Panc1 (cell line): ENCODE measurements around the gene ASRGL1. TPM values are rescaled to one million over a fixed set of nuclear protein-coding genes. Genes with fewer than 3 reads are reported as not detected.

Experiments used
- ATAC-seq: fragments of 200-7000 bp; cut with Tn5 transposase; 2 replicates; pipeline ENCODE4 v1.9.1; 2020; ENCODE audit warnings: mild to moderate bottlenecking, moderate library complexity
- BruUV-seq: library from RNA; stranded (reverse); fragments of 400-500 nt; replicated peaks from 2 replicates; lab custom pipeline; 2021; lab: Mats Ljungman, UMichigan
- CTCF ChIA-PET: fragments of 300-600 bp; sonication (Branson Sonifier 250); formaldehyde crosslinking; loops from one replicate; lab custom pipeline; 2022; ENCODE audit warnings: antibody characterized with exemption; lab: Charles Lee
- POLR2A ChIA-PET: fragments of 300-600 bp; sonication (Branson Sonifier 250); formaldehyde crosslinking; loops from one replicate; lab custom pipeline; 2022; ENCODE audit warnings: antibody characterized with exemption; lab: Charles Lee
- DNase-seq: peaks from one replicate; pipeline ENCODE4 v3.0.0-alpha.2; 2010; ENCODE audit warnings: low read depth, low spot score
- H3K27ac ChIP-seq: 2 replicates; pipeline ENCODE4 v1.5.1; 2011; ENCODE audit warnings: mild to moderate bottlenecking, low read length, inconsistent platforms
- H3K27me3 ChIP-seq: fragments of 200-500 bp; sonication (Bioruptor generic); 2 replicates; pipeline ENCODE4 v1.6.0; 2014; ENCODE audit warnings: low read length, inconsistent platforms; ENCODE audit not compliant: control insufficient read depth, insufficient read depth
- H3K36me3 ChIP-seq: fragments of 200-500 bp; sonication (Bioruptor generic); 2 replicates; pipeline ENCODE4 v1.5.1; 2014; ENCODE audit warnings: inconsistent platforms, mild to moderate bottlenecking, low read length, moderate library complexity; ENCODE audit not compliant: control insufficient read depth, insufficient read depth
- H3K4me1 ChIP-seq: 2 replicates; pipeline ENCODE4 v1.5.1; 2011; ENCODE audit warnings: inconsistent platforms, mild to moderate bottlenecking, low read length, moderate library complexity; ENCODE audit not compliant: control insufficient read depth, insufficient read depth
- H3K4me3 ChIP-seq, 2 experiments: 2 replicates each; pipeline ENCODE4 v1.5.1; 2011 to 2012; ENCODE audit warnings: low read depth in 2 of 2, low read length in 2 of 2, mild to moderate bottlenecking in 2 of 2, inconsistent platforms in 1 of 2, moderate library complexity in 1 of 2
- H3K9me3 ChIP-seq: fragments of 200-500 bp; sonication (Bioruptor generic); 2 replicates; pipeline ENCODE4 v1.5.1; 2014; ENCODE audit warnings: low read depth, mild to moderate bottlenecking, inconsistent platforms, low read length, moderate library complexity; ENCODE audit not compliant: control insufficient read depth, insufficient read depth
- CTCF ChIP-seq: fragments of 450-650 bp; IDR thresholded peaks from 2 replicates; pipeline ENCODE4 v1.5.1; 2017; ENCODE audit warnings: mild to moderate bottlenecking
- POLR2AphosphoS5 ChIP-seq: IDR thresholded peaks from 2 replicates; pipeline ENCODE4 v1.6.1; 2012; ENCODE audit warnings: mild to moderate bottlenecking, low read depth, low read length, moderate library complexity
- REST ChIP-seq, 2 experiments: IDR thresholded peaks; 2 replicates each; pipeline ENCODE4 v1.6.1; 2011 to 2012; ENCODE audit warnings: low read depth in 2 of 2, control low read depth in 1 of 2, low read length in 1 of 2, mild to moderate bottlenecking in 1 of 2, moderate library complexity in 1 of 2; ENCODE audit not compliant: insufficient read depth in 1 of 2
- SIN3A ChIP-seq: IDR thresholded peaks from 2 replicates; pipeline ENCODE4 v1.6.1; 2012; ENCODE audit warnings: low read depth, mild to moderate bottlenecking, low read length, moderate library complexity, borderline replicate concordance; ENCODE audit not compliant: insufficient read depth
- TCF7L2 ChIP-seq: IDR thresholded peaks from 2 replicates; pipeline ENCODE4 v1.6.1; 2011; ENCODE audit warnings: mild to moderate bottlenecking, low read depth, low read length, inconsistent platforms
- in situ Hi-C: cut with HindIII; loops from 2 replicates; pipeline ENCODE4 v1.10.0; 2016; ENCODE audit warnings: low sequenced_read_pairs, low pct_unique_long_range_greater_than_20kb
- intact Hi-C: fragments of 100-400 bp; cut with micrococcal nuclease; formaldehyde crosslinking; loops from one replicate; pipeline ENCODE4 v1.10.0; 2022; ENCODE audit not compliant: unreplicated experiment
- total RNA-seq: library from RNA; stranded (reverse); gene quantifications from one replicate; pipeline ENCODE4 v1.2.1, GENCODE V29; 2021; ENCODE audit not compliant: unreplicated experiment

The ASRGL1 gene
- total RNA-seq, 1 experiment from 2014 or later: 43.2 TPM

- ATAC-seq: no peak
- no peaks in the 10 kb centered on the region for H3K27me3 ChIP-seq
- in situ Hi-C loops: no loop called here
- H3K9me3 ChIP-seq: no peaks in the 10 kb centered on the region
- ChIA-PET POLR2A (no interaction called here), CTCF (no interaction called here)
- no peak for DNase-seq
- no peaks in the 10 kb centered on the region for H3K36me3 ChIP-seq
- H3K27ac ChIP-seq: no peak overlapping the region
- H3K4me1 ChIP-seq: no peaks in the 10 kb centered on the region
- intact Hi-C loops: no loop called here
- H3K4me3 ChIP-seq: no peak overlapping the region
- no peak for TF ChIP-seq CTCF
- no peak for TF ChIP-seq SIN3A
- TF ChIP-seq REST (IDR thresholded peaks at IDR 0.05; ENCODE audit: insufficient read depth in 1 of 2, low read depth in 2 of 2, low read length in 1 of 2): no peak
- no peak for TF ChIP-seq POLR2AphosphoS5
- no peak for TF ChIP-seq TCF7L2
- BruUV-seq: no TSS peak
Measured at GRCh38 chr11:62372871-62373270, 35.6 kb downstream of the ASRGL1 start.

GRCh38 chr11:62373464-62374119 is 36.3 kb downstream of the ASRGL1 start:
- H3K36me3 ChIP-seq: no peaks in the 10 kb centered on the region
- no peaks in the 10 kb centered on the region for H3K27me3 ChIP-seq
- in situ Hi-C loops (no loop called here), intact Hi-C loops (no loop called here)
- ChIA-PET CTCF (no interaction called here), POLR2A (no interaction called here)
- DNase-seq (no peak), ATAC-seq (no peak)
- H3K4me3 ChIP-seq: no peak overlapping the region
- no peak overlapping the region for H3K27ac ChIP-seq
- no TSS peak for BruUV-seq
- TF ChIP-seq POLR2AphosphoS5 (no peak), CTCF (no peak), REST (IDR thresholded peaks at IDR 0.05; ENCODE audit: insufficient read depth in 1 of 2, low read depth in 2 of 2, low read length in 1 of 2) (no peak), TCF7L2 (no peak), SIN3A (no peak)
- H3K4me1 ChIP-seq: no peaks in the 10 kb centered on the region
- no peaks in the 10 kb centered on the region for H3K9me3 ChIP-seq
